HepG2 (cell line): ENCODE results near the gene HERC6. TPM values are rescaled to one million over a fixed set of nuclear protein-coding genes. Genes with fewer than 3 reads are reported as not detected.

Source experiments
- ATAC-seq: fragments of 200-7000 bp; cut with Tn5 transposase; 3 replicates; pipeline ENCODE4 v1.9.1; 2020; ENCODE audit warnings: mild to moderate bottlenecking, moderate library complexity
- BruUV-seq: library from RNA; stranded (reverse); fragments of 400-500 nt; replicated peaks from 2 replicates; lab custom pipeline; 2021; lab: Mats Ljungman, UMichigan
- CTCF ChIA-PET: fragments of 300-600 bp; formaldehyde crosslinking; extraction: SDS; loops from one replicate; lab custom pipeline; 2021; ENCODE audit warnings: low total read pairs, inconsistent platforms, low intra/inter-chr PET ratio; lab: Yijun Ruan, JAX
- POLR2A ChIA-PET: fragments of 350-600 bp; sonication (Branson Sonifier 250); formaldehyde crosslinking; loops from one replicate; lab custom pipeline; 2020; ENCODE audit warnings: antibody characterized with exemption, inconsistent platforms; lab: Yijun Ruan, JAX
- DNase-seq: peaks from one replicate; pipeline ENCODE4 v3.0.0-alpha.2; 2015; ENCODE audit warnings: low spot score
- FAIRE-seq: peaks from 3 replicates; lab custom pipeline; 2011; peaks lifted over from hg19 to GRCh38; lab: Jason Lieb, UNC
- H2AFZ ChIP-seq: one replicate; pipeline ENCODE4 v1.6.1; 2011; ENCODE audit warnings: low read length, inconsistent platforms
- H3K27ac ChIP-seq: fragments of 300-600 bp; 3 replicates; pipeline ENCODE4 v1.8.0; 2011; ENCODE audit warnings: mixed run types, mild to moderate bottlenecking, mixed read lengths, low read length, inconsistent platforms; ENCODE audit not compliant: insufficient read depth; ENCODE audit errors: extremely low read length
- H3K27me3 ChIP-seq, 2 experiments: fragments of 200-600 bp in 1 of 2; 2 replicates in 1 of 2; 3 replicates in 1 of 2; pipeline versions ENCODE4 v1.6.0 to v1.8.0; 2011; ENCODE audit warnings: low read length in 2 of 2, mild to moderate bottlenecking in 2 of 2, moderate library complexity in 2 of 2, inconsistent platforms in 1 of 2; ENCODE audit not compliant: insufficient read depth in 2 of 2, control insufficient read depth in 1 of 2
- H3K36me3 ChIP-seq, 2 experiments: fragments of 200-600 bp in 1 of 2; replicated peaks in 1 of 2; 2 replicates in 1 of 2; 3 replicates in 1 of 2; pipeline versions ENCODE4 v1.5.1 to v1.8.0; 2011; ENCODE audit warnings: low read length in 2 of 2, inconsistent platforms in 1 of 2; ENCODE audit not compliant: insufficient read depth in 2 of 2, control insufficient read depth in 1 of 2
- H3K4me1 ChIP-seq: 2 replicates; pipeline ENCODE4 v1.5.1; 2012; ENCODE audit warnings: low read length, inconsistent platforms; ENCODE audit not compliant: insufficient read depth
- H3K4me2 ChIP-seq: 2 replicates; pipeline ENCODE4 v1.6.0; 2011; ENCODE audit warnings: low read depth, low read length, inconsistent platforms
- H3K4me3 ChIP-seq, 3 experiments: fragments of 200-600 bp in 1 of 3; sonication (generic), shearing (Covaris generic) in 1 of 3; replicated peaks in 1 of 3; 2 replicates each; pipeline ENCODE4 v1.5.1; 2011 to 2016; ENCODE audit warnings: low read length in 3 of 3, inconsistent platforms in 2 of 3, low read depth in 2 of 3, mild to moderate bottlenecking in 2 of 3, control low read depth in 1 of 3, mixed read lengths in 1 of 3; ENCODE audit not compliant: insufficient read depth in 1 of 3
- H3K79me2 ChIP-seq: one replicate; pipeline ENCODE4 v1.6.1; 2011; ENCODE audit warnings: low read length, inconsistent platforms; ENCODE audit not compliant: insufficient read depth
- H3K9ac ChIP-seq: 2 replicates; pipeline ENCODE4 v1.6.0; 2011; ENCODE audit warnings: mild to moderate bottlenecking, low read depth, low read length, inconsistent platforms; ENCODE audit not compliant: insufficient read depth
- H3K9me3 ChIP-seq: 2 replicates; pipeline ENCODE4 v1.5.1; 2012; ENCODE audit warnings: mild to moderate bottlenecking, low read length
- H4K20me1 ChIP-seq: 2 replicates; pipeline ENCODE4 v1.6.0; 2011; ENCODE audit warnings: inconsistent platforms, mild to moderate bottlenecking, low read length, moderate library complexity; ENCODE audit not compliant: insufficient read depth
- DPF2 ChIP-seq: sonication (generic); formaldehyde crosslinking; IDR thresholded peaks from 2 replicates; pipeline ENCODE4 v1.4.0; 2020; ENCODE audit warnings: mild to moderate bottlenecking, low read depth, missing genetic modification reagents, borderline replicate concordance
- FOXO4 ChIP-seq: sonication (generic); formaldehyde crosslinking; conservative IDR thresholded peaks from 2 replicates; pipeline ENCODE4 v1.8.1; 2023; ENCODE audit warnings: missing genetic modification reagents
- GLMP ChIP-seq: sonication (generic); formaldehyde crosslinking; IDR thresholded peaks from 2 replicates; pipeline ENCODE4 v1.9.0; 2021; ENCODE audit warnings: missing genetic modification reagents, mild to moderate bottlenecking, borderline replicate concordance
- LCORL ChIP-seq, 2 experiments: fragments of 450-650 bp in 1 of 2; sonication (generic) in 1 of 2; formaldehyde crosslinking in 1 of 2; IDR thresholded peaks; 2 replicates each; pipeline versions ENCODE4 v1.5.0 to v1.6.1; 2017 to 2020; ENCODE audit warnings: antibody characterized with exemption in 1 of 2, missing genetic modification reagents in 1 of 2
- POGZ ChIP-seq: sonication (generic); formaldehyde crosslinking; IDR thresholded peaks from 2 replicates; pipeline ENCODE4 v1.4.0; 2020; ENCODE audit warnings: mild to moderate bottlenecking, missing genetic modification reagents
- RXRA ChIP-seq: sonication (generic); formaldehyde crosslinking; IDR thresholded peaks from 2 replicates; pipeline ENCODE4 v1.5.1; 2020; ENCODE audit warnings: missing genetic modification reagents
- XBP1 ChIP-seq: sonication (generic); formaldehyde crosslinking; IDR thresholded peaks from 2 replicates; pipeline ENCODE4 v1.5.0; 2020; ENCODE audit warnings: missing genetic modification reagents
- ZBTB39 ChIP-seq: sonication (generic); formaldehyde crosslinking; IDR thresholded peaks from 2 replicates; pipeline ENCODE4 v1.5.0; 2020; ENCODE audit warnings: missing genetic modification reagents
- ZFY ChIP-seq: sonication (generic); formaldehyde crosslinking; IDR thresholded peaks from 2 replicates; pipeline ENCODE4 v1.4.0; 2020; ENCODE audit warnings: missing genetic modification reagents
- ZNF614 ChIP-seq: IDR thresholded peaks from 2 replicates; pipeline ENCODE4 v1.6.1; 2018; ENCODE audit warnings: missing biosample characterization, missing genetic modification reagents, inconsistent platforms, borderline replicate concordance
- ZNF709 ChIP-seq: sonication (generic); formaldehyde crosslinking; IDR thresholded peaks from 2 replicates; pipeline ENCODE4 v1.5.0; 2020; ENCODE audit warnings: mild to moderate bottlenecking, missing genetic modification reagents
- ZNF776 ChIP-seq: sonication (generic); formaldehyde crosslinking; IDR thresholded peaks from 2 replicates; pipeline ENCODE4 v1.4.0; 2020; ENCODE audit warnings: mild to moderate bottlenecking, missing genetic modification reagents
- WGBS: methylation state at CpG from one replicate; pipeline ENCODE4 v1.1.6; 2017; ENCODE audit warnings: low lambda C conversion rate; 5-methylcytosine and 5-hydroxymethylcytosine counted together
- in situ Hi-C: cut with HindIII; loops from 2 replicates; pipeline ENCODE4 v1.10.0; 2017; ENCODE audit warnings: low pct_unique_long_range_greater_than_20kb; ENCODE audit not compliant: extremely low pct_ligation_motif_present
- intact Hi-C: fragments of 100-400 bp; cut with micrococcal nuclease; formaldehyde crosslinking; loops from one replicate; pipeline ENCODE4 v1.10.0; 2022; ENCODE audit not compliant: unreplicated experiment
- polyA plus RNA-seq, 8 experiments: library from polyadenylated mRNA; depleted of rRNA in 3 of 8; stranded (reverse) in 7 of 8; unstranded in 1 of 8; fragments of >200 nt; fragmentation: Illumina TruSeq in 4 of 8; extraction: Trizol in 4 of 8; gene quantifications; 2 replicates each; pipeline versions ENCODE4 v1.2.1 to v1.2.3, GENCODE V29; 2011 to 2016; ENCODE audit warnings: low read depth in 4 of 8, missing spikeins in 1 of 8, mixed read lengths in 1 of 8; ENCODE audit not compliant: insufficient read depth in 1 of 8
- total RNA-seq, 5 experiments: library from RNA; depleted of rRNA; stranded (reverse); fragments of >200 nt; fragmentation: Illumina TruSeq; extraction: Trizol; gene quantifications; 2 replicates each; pipeline ENCODE4 v1.2.3, GENCODE V29; 2016; ENCODE audit warnings: low read depth in 1 of 5

The HERC6 gene
- total and polyA plus RNA-seq, 2 of the 13 experiments (the other 11 are each of a cell fraction or from before 2014, with no cell fraction given), result 0.50 to 2.0 TPM

- 17% methylated on average over 1 of the region's 1 CpG for WGBS
- Histone ChIP-seq H3K27me3 (no peaks in the 10 kb centered on the region), H3K79me2 (no peaks in the 10 kb centered on the region), H4K20me1 (no peaks in the 10 kb centered on the region), H3K9me3 (no peaks in the 10 kb centered on the region), H3K4me3 (no peak overlapping the region), H3K27ac (no peak overlapping the region), H3K9ac (no peak overlapping the region), H3K4me1 (no peaks in the 10 kb centered on the region), H3K36me3 (no peaks in the 10 kb centered on the region), H3K4me2 (no peak overlapping the region)
- no peak for FAIRE-seq
- intact Hi-C loops (no loop called here), in situ Hi-C loops (no loop called here)
- CTCF ChIA-PET, result no interaction called here
- no TSS peak for BruUV-seq
- no peak for DNase-seq
- ATAC-seq, result no peak
- POLR2A ChIA-PET, result no interaction called here
- TF ChIP-seq FOXO4 (CRISPR knock-in tag), result no peak
- no peak for TF ChIP-seq GLMP (CRISPR knock-in tag)
- TF ChIP-seq DPF2 (CRISPR knock-in tag), result no peak
- TF ChIP-seq LCORL (IDR thresholded peaks at IDR 0.05), result no peak
- TF ChIP-seq LCORL (CRISPR knock-in tag; IDR thresholded peaks at IDR 0.05), result no peak
- TF ChIP-seq ZNF709 (CRISPR knock-in tag), result no peak
- no peak for TF ChIP-seq XBP1 (CRISPR knock-in tag)
- no peak for TF ChIP-seq ZFY (CRISPR knock-in tag)
- no peak for TF ChIP-seq ZNF776
- no peak for TF ChIP-seq POGZ (CRISPR knock-in tag)
- no peak for TF ChIP-seq ZNF614 (CRISPR knock-in tag)
- TF ChIP-seq RXRA, result no peak
- TF ChIP-seq ZBTB39 (CRISPR knock-in tag), result no peak
- TF ChIP-seq, all 625 proteins: peak for 0
- H2AFZ ChIP-seq, result no peak overlapping the region
These were observed 61.5 kb downstream of the HERC6 start for GRCh38 chr4:88440146-88440545.
